COR-L47 (cell line): ENCODE measurements around the gene NOD1.

Experiments
- DNase-seq: peaks from one replicate; lab custom pipeline; 2025; lab: John Stamatoyannopoulos, UW

NOD1 gene

GRCh38 chr7:30469303-30469702, 9.3 kb downstream of the NOD1 start:
- DNase-seq = no peak

DNA sequence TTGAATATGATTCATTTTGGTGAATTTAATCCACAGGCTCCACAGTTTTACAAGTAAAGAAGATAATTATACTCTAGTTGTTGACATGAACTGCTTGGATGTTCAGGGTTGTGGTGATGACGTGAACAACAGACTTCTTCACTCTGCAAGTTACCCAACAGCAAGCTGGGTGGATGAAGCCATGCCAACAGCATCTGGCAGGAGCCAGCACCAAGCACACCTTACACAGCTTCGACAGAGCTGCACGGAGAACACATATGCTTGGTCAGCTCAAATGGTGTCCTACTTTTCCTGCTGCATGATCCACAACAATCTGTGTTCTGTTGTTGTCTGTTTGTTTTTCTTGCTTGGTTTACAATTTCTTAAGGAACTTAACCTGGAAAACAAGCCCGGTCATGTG, 9.8 kb downstream of the NOD1 start:
- DNase-seq = no peak

- no peak for DNase-seq
These were observed 10.5 kb downstream of the NOD1 start for GRCh38 chr7:30468041-30468440.

GRCh38 chr7:30467271-30467670, 11.3 kb downstream of the NOD1 start:
- no peak for DNase-seq

- no peak for DNase-seq
These were observed 12.3 kb downstream of the NOD1 start for GRCh38 chr7:30466266-30466665.

DNA sequence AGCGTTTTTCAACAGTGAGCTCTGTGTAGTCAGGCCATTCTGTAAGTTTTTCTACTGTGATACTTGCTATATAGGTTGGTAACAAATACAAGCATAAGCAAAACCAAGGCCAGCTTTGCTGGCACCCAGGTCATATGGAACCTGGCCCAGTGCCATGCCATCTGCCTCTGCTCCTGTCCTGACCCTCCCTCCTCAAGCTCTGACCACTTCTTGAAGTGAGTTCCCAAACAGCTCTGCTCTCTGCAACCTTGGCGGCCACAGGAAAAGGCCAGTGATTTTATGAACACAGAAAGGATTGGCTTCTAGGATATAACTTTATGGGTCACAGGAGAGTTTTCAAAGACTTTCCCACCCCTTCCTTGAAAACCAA, 12.8 kb downstream of the NOD1 start:
- no peak for DNase-seq

- DNase-seq = peak; percentile 25
These were observed 13.4 kb downstream of the NOD1 start for GRCh38 chr7:30465046-30465810.

DNA sequence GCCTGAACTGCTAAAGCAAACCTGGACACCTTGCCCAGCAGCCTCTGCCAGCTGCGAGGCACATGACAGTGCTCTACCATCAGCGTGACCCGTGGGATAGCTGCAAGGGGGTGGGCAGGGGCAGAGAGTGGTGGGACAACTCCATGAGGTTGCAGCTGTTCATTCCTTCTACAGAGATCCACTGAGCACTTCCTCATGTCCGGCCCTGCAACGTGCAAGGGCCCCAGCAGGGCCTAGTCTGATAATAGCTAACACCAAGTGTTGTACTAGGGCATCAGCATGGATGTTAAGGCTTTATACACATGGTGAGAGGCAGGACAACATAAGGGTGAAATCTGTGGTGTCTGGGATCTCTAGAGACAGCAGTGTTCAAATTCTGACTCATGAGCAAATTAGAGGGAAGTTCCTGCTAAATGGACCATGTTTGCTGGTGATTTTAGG, 14.3 kb downstream of the NOD1 start:
- no peak for DNase-seq

GRCh38 chr7:30463405-30464145, 15.0 kb downstream of the NOD1 start:
- DNase-seq = no peak

GRCh38 chr7:30462179-30462578, 16.4 kb downstream of the NOD1 start:
- no peak for DNase-seq

DNA sequence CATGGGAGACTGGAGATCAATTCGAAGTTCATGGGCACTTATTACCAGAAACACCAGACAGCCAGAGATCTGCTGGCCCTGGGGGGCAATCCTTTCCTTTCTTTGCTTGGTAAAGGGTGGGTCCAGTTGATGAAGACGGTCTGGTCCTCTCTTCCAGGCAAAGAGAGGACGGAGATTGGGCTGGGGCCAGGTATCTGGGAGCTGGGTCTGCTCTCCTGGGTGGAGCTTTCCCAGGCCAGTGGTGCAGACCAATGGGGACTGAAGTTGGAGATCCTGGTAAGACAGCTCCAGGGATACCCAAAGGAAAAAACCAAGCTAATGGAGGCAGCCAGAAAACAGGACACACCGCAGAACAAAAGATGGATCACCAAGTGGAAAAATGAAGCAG, 18.3 kb downstream of the NOD1 start:
- no peak for DNase-seq

GRCh38 chr7:30459591-30460245, 18.9 kb downstream of the NOD1 start:
- no peak for DNase-seq

GRCh38 chr7:30458311-30458710, 20.3 kb downstream of the NOD1 start:
- DNase-seq = no peak

DNA sequence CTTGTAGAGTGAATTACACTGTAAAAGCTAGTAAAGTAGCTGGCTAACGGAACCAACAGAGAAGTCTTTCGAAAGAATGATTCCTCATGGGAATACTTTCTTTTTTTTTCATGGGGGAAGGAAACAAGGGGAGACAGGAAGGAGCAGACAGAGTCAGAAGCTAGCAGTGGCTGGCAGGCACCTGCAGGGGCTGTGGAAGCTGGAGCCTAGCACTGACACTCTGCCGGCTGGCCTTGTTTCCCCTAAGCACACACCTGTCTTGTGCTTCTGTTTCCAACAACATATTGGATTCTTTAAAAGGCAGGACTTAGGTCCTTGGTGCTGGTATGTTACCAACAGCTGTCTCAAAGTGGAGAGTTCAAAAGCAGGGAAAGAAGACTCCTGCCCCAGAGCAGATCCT, 24.7 kb downstream of the NOD1 start:
- DNase-seq = no peak

GRCh38 chr7:30453016-30453415, 25.6 kb downstream of the NOD1 start:
- DNase-seq = no peak

- no peak for DNase-seq
These were observed 26.2 kb downstream of the NOD1 start for GRCh38 chr7:30452280-30452930.

GRCh38 chr7:30451539-30452279, 26.9 kb downstream of the NOD1 start:
- no peak for DNase-seq

- DNase-seq = no peak
These were observed 27.5 kb downstream of the NOD1 start for GRCh38 chr7:30450983-30451497.

DNA sequence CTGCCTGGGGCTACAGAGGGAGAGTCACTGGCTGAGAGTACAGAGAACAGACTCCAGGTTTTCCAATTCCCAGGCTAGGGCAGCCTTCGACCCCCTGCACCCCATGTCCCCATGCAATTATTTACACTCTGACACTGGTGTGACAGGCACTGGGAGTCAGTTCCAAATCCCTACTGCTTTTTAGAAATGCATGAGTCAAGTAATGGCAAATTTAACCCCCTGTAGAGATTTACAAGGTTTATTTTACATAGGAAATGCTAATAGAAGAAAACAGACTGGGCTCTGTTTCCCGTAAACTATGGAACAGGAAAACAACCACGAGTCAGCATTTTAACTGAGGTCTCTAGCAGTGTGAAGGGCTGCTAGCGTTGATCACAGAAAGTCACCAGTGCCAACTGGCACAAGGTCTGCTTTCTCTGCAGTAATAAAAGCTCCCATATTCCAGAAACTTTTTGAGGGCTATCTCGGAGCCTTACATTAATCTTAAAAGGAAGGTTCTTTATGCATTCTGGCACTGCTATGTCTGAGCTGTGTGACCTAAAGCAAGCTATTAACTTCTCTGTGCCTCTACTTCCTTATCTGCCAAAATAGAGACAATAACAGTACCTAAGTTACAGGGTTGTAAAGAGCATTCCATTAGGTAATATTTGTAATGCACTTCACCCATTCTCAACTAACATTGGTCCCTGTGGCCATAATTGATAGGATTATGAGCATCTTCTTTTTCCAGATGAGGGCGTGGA, 28.2 kb downstream of the NOD1 start:
- no peak for DNase-seq

DNA sequence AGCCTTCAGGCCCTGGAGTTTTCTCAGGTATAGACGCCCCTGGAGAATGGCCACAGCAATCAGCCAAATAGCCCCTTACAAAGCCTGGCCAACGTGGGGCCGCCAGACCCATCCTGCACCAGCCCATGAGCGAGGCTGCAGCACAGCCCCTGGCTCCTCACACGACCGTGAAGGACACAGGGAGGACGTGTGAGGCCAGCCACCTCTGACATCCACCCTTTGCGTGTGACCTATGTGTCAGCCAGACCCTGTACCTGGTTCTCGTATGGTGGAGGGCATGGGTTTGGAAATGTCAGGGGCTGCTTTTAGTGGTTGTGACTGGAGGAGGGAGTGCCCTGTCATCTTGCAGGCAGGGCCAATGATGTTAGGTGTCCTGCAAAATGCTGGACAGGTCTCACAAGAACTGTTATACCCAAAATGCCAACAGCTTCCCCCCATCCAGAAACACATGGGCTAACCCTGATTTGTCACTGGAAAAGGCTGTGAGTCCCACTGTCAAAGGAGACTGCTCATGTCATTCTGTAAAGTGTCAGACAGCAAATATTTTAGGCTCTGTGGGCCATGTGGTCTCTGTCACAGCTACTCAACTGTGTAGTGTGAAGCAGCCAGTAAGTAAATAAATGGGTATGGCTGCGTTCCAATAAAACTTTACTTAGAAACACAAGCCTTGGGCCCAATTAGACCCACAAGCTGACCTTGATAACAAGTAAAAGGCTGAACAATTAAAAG, 30.0 kb downstream of the NOD1 start:
- DNase-seq = no peak
